Endodermal cell (in vitro differentiated cells): ENCODE measurements around the gene TMPRSS13. TPM values are rescaled to one million over a fixed set of nuclear protein-coding genes. Genes with fewer than 3 reads are reported as not detected.

Experiments
- DNase-seq: peaks from one replicate; pipeline ENCODE4 v3.0.0-alpha.2; 2017
- H3K27ac ChIP-seq: 2 replicates; pipeline ENCODE4 v1.5.1; 2013; ENCODE audit warnings: mild to moderate bottlenecking, low read depth, low read length, moderate library complexity
- H3K27me3 ChIP-seq: 2 replicates; pipeline ENCODE4 v1.6.1; 2013; ENCODE audit warnings: mild to moderate bottlenecking, low read length, moderate library complexity; ENCODE audit not compliant: insufficient read depth, control insufficient read depth, poor library complexity, severe bottlenecking
- H3K36me3 ChIP-seq: 2 replicates; pipeline ENCODE4 v1.7.0; 2013; ENCODE audit warnings: mild to moderate bottlenecking, low read length, moderate library complexity; ENCODE audit not compliant: control insufficient read depth, insufficient read depth
- H3K4me1 ChIP-seq: one replicate; pipeline ENCODE4 v1.7.0; 2013; ENCODE audit warnings: low read length; ENCODE audit not compliant: control insufficient read depth, insufficient read depth
- H3K4me3 ChIP-seq: 2 replicates; pipeline ENCODE4 v1.5.1; 2013; ENCODE audit warnings: mild to moderate bottlenecking, low read length, moderate library complexity
- H3K9ac ChIP-seq: 2 replicates; pipeline ENCODE4 v1.6.1; 2013; ENCODE audit warnings: mild to moderate bottlenecking, low read length, moderate library complexity; ENCODE audit not compliant: poor library complexity, severe bottlenecking; ENCODE audit errors: extremely low read depth
- H3K9me3 ChIP-seq: 2 replicates; pipeline ENCODE4 v1.6.1; 2013; ENCODE audit warnings: mild to moderate bottlenecking, low read length, moderate library complexity; ENCODE audit not compliant: control insufficient read depth
- H3K27ac Mint-ChIP-seq: 2 replicates; pipeline ENCODE4 v1.8.0; 2020; ENCODE audit warnings: mixed read lengths
- H3K27me3 Mint-ChIP-seq: 2 replicates; pipeline ENCODE4 v1.8.0; 2021; ENCODE audit warnings: mild to moderate bottlenecking, mixed read lengths; ENCODE audit not compliant: insufficient read depth
- H3K36me3 Mint-ChIP-seq: 2 replicates; pipeline ENCODE4 v1.8.0; 2020; ENCODE audit warnings: low read depth, mixed read lengths
- H3K4me1 Mint-ChIP-seq: 2 replicates; pipeline ENCODE4 v1.8.0; 2020; ENCODE audit warnings: mixed read lengths
- H3K4me3 Mint-ChIP-seq: 2 replicates; pipeline ENCODE4 v1.8.0; 2020; ENCODE audit warnings: mild to moderate bottlenecking, moderate library complexity, mixed read lengths
- H3K9me3 Mint-ChIP-seq: 2 replicates; pipeline ENCODE4 v1.8.0; 2020; ENCODE audit warnings: mild to moderate bottlenecking, mixed read lengths
- CTCF ChIP-seq: fragments of 200-600 bp; sonication (generic); conservative IDR thresholded peaks from 2 replicates; pipeline ENCODE4 v1.5.0; 2021; ENCODE audit warnings: antibody characterized with exemption, mild to moderate bottlenecking
- WGBS, 2 experiments: methylation state at CpG; one replicate each; pipeline versions ENCODE4 v1.1.5 to v1.1.7; 2013; ENCODE audit warnings: missing lambda C conversion rate in 2 of 2, mixed read lengths in 1 of 2; ENCODE audit not compliant: insufficient coverage in 1 of 2, insufficient read length in 1 of 2; 5-methylcytosine and 5-hydroxymethylcytosine counted together
- total RNA-seq, 2 donors: library from RNA; stranded (reverse); fragmentation: NEBNext Ultra II Directional in 1 of 2; extraction: Animal tissue kit (Norgen Biotek cat#: 25700) in 1 of 2; gene quantifications; 2 replicates in 1 of 2; 3 replicates in 1 of 2; pipeline ENCODE4 v1.2.1, GENCODE V29; 2021

Gene TMPRSS13
- total RNA-seq, 2 donors from 2014 or later = 2.5 to 6.4 TPM

GRCh38 chr11:117907276-117908108 is 21.7 kb downstream of the TMPRSS13 start:
- no peak for TF ChIP-seq CTCF
- WGBS, 2 experiments = 40 to 45% methylated on average over 18 to 24 of the region's 24 CpGs
- no peaks in the 10 kb centered on the region for H3K27me3 Mint-ChIP-seq
- Histone ChIP-seq H3K27me3 (no peaks in the 10 kb centered on the region), H3K4me1 (no peaks in the 10 kb centered on the region), H3K36me3 (no peaks in the 10 kb centered on the region), H3K4me3 (no peak overlapping the region), H3K9me3 (no peaks in the 10 kb centered on the region), H3K27ac (peak overlapping the region; percentile 58), H3K9ac (no peak overlapping the region)
- no peaks in the 10 kb centered on the region for H3K9me3 Mint-ChIP-seq
- peak; percentile 98 for DNase-seq
- peaks cover 10% of the 10 kb centered on the region for H3K4me1 Mint-ChIP-seq
- H3K36me3 Mint-ChIP-seq = no peaks in the 10 kb centered on the region
- peak overlapping the region; percentile 27 for H3K27ac Mint-ChIP-seq
- H3K4me3 Mint-ChIP-seq = peak overlapping the region; percentile 26

- Histone ChIP-seq H3K4me1 (no peaks in the 10 kb centered on the region), H3K27ac (no peak overlapping the region), H3K4me3 (no peak overlapping the region), H3K9ac (no peak overlapping the region), H3K36me3 (no peaks in the 10 kb centered on the region), H3K27me3 (no peaks in the 10 kb centered on the region), H3K9me3 (no peaks in the 10 kb centered on the region)
- Mint-ChIP-seq H3K27me3 (no peaks in the 10 kb centered on the region), H3K4me1 (peaks cover 10% of the 10 kb centered on the region), H3K9me3 (no peaks in the 10 kb centered on the region), H3K36me3 (no peaks in the 10 kb centered on the region), H3K4me3 (no peak overlapping the region), H3K27ac (no peak overlapping the region)
- no peak for DNase-seq
- no peak for TF ChIP-seq CTCF
- WGBS, 2 experiments = 88% methylated on average over 3 to 4 of the region's 4 CpGs
Observed at GRCh38 chr11:117906710-117907109, 22.5 kb downstream of the TMPRSS13 start.

- Mint-ChIP-seq H3K4me1 (peaks cover 10% of the 10 kb centered on the region), H3K27ac (no peak overlapping the region)
- no peak overlapping the region for H3K9ac ChIP-seq
Observed at GRCh38 chr11:117906126-117906525, 23.1 kb downstream of the TMPRSS13 start.

More at GRCh38 chr11:117906126-117906525, 23.1 kb downstream of the TMPRSS13 start:
- H3K36me3 Mint-ChIP-seq = no peaks in the 10 kb centered on the region
- H3K4me1 ChIP-seq = no peaks in the 10 kb centered on the region
- H3K9me3 Mint-ChIP-seq = no peaks in the 10 kb centered on the region
- H3K27me3 Mint-ChIP-seq = no peaks in the 10 kb centered on the region
- peak; percentile 41 for DNase-seq
- whole genome bisulfite sequencing, 2 experiments = 95 to 100% methylated on average over 2 of the region's 2 CpGs
- H3K36me3 ChIP-seq = no peaks in the 10 kb centered on the region
- no peak overlapping the region for H3K4me3 Mint-ChIP-seq
- no peak overlapping the region for H3K27ac ChIP-seq
- no peaks in the 10 kb centered on the region for H3K27me3 ChIP-seq
- TF ChIP-seq CTCF = no peak
- no peaks in the 10 kb centered on the region for H3K9me3 ChIP-seq
- H3K4me3 ChIP-seq = no peak overlapping the region
